Calu3 (cell line): ENCODE measurements around the gene PPP1R12B. TPM values are rescaled to one million over a fixed set of nuclear protein-coding genes. Genes with fewer than 3 reads are reported as not detected.

Experiments used
- BruUV-seq: library from RNA; stranded (reverse); fragments of 400-500 nt; replicated peaks from 2 replicates; lab custom pipeline; 2021; lab: Mats Ljungman, UMichigan
- CTCF ChIA-PET: fragments of 300-600 bp; sonication (Branson Sonifier 250); formaldehyde crosslinking; loops from one replicate; lab custom pipeline; 2022; ENCODE audit warnings: antibody characterized with exemption; lab: Charles Lee
- DNase-seq: peaks from one replicate; pipeline ENCODE4 v3.0.0; 2022
- H3K27ac Mint-ChIP-seq: one replicate; pipeline ENCODE4 v1.8.0; 2022; ENCODE audit warnings: mixed read lengths; ENCODE audit not compliant: unreplicated experiment
- H3K27me3 Mint-ChIP-seq: one replicate; pipeline ENCODE4 v1.8.0; 2022; ENCODE audit warnings: mixed read lengths; ENCODE audit not compliant: unreplicated experiment
- H3K36me3 Mint-ChIP-seq: one replicate; pipeline ENCODE4 v1.8.0; 2022; ENCODE audit warnings: mild to moderate bottlenecking, moderate library complexity, mixed read lengths; ENCODE audit not compliant: insufficient read depth, unreplicated experiment
- H3K4me1 Mint-ChIP-seq: one replicate; pipeline ENCODE4 v1.8.0; 2022; ENCODE audit warnings: mild to moderate bottlenecking, low read depth, mixed read lengths; ENCODE audit not compliant: unreplicated experiment
- H3K4me3 Mint-ChIP-seq: one replicate; pipeline ENCODE4 v1.8.0; 2022; ENCODE audit warnings: mild to moderate bottlenecking, low read depth, moderate library complexity, mixed read lengths; ENCODE audit not compliant: unreplicated experiment
- H3K9me3 Mint-ChIP-seq: one replicate; pipeline ENCODE4 v1.8.0; 2022; ENCODE audit warnings: low read depth, mixed read lengths; ENCODE audit not compliant: unreplicated experiment
- CTCF ChIP-seq: fragments of 200-600 bp; IDR thresholded peaks from one replicate; pipeline ENCODE4 v1.8.0; 2022; ENCODE audit warnings: antibody characterized with exemption; ENCODE audit not compliant: unreplicated experiment
- intact Hi-C: fragments of 100-400 bp; cut with micrococcal nuclease; formaldehyde crosslinking; loops from one replicate; pipeline ENCODE4 v1.10.0; 2022; ENCODE audit not compliant: unreplicated experiment
- total RNA-seq: library from RNA; stranded (reverse); gene quantifications from 2 replicates; pipeline ENCODE4 v1.2.3, GENCODE V29; 2022

The PPP1R12B gene
- total RNA-seq, 1 experiment from 2014 or later = 31.8 TPM

GRCh38 chr1:202561240-202561639 lies 212.7 kb downstream of the PPP1R12B start:
- H3K9me3 Mint-ChIP-seq = no peaks in the 10 kb centered on the region
- BruUV-seq = no TSS peak
- CTCF ChIA-PET = interaction anchor here (0.7 to 1.5 kb wide), 2 partner anchors 13 to 228 kb away, joined by 3 to 4 read pairs; no protein-coding TSS in a partner anchor
- no peak for DNase-seq
- no peaks in the 10 kb centered on the region for H3K4me1 Mint-ChIP-seq
- H3K4me3 Mint-ChIP-seq = no peak overlapping the region
- H3K27ac Mint-ChIP-seq = no peak overlapping the region
- TF ChIP-seq CTCF = no peak
- no peaks in the 10 kb centered on the region for H3K27me3 Mint-ChIP-seq
- intact Hi-C loops = no loop called here
- H3K36me3 Mint-ChIP-seq = no peaks in the 10 kb centered on the region

GRCh38 chr1:202561726-202562443 lies 213.4 kb downstream of the PPP1R12B start:
- CTCF ChIA-PET = interaction anchor here (0.6 to 1.5 kb wide), 4 partner anchors 12 to 64 kb away, joined by 3 to 8 read pairs (median 4); no protein-coding TSS in a partner anchor
- no peaks in the 10 kb centered on the region for H3K27me3 Mint-ChIP-seq
- no TSS peak for BruUV-seq
- DNase-seq = no peak
- H3K36me3 Mint-ChIP-seq = no peaks in the 10 kb centered on the region
- no peak overlapping the region for H3K27ac Mint-ChIP-seq
- no peaks in the 10 kb centered on the region for H3K4me1 Mint-ChIP-seq
- H3K9me3 Mint-ChIP-seq = no peaks in the 10 kb centered on the region
- intact Hi-C loops = loop anchor here (2.0 kb wide), 1 partner anchor 61 kb away; no protein-coding TSS in a partner anchor
- H3K4me3 Mint-ChIP-seq = no peak overlapping the region
- TF ChIP-seq CTCF = no peak

GRCh38 chr1:202562444-202563060 lies 214.1 kb downstream of the PPP1R12B start:
- H3K36me3 Mint-ChIP-seq = no peaks in the 10 kb centered on the region
- H3K27ac Mint-ChIP-seq = no peak overlapping the region
- no peak overlapping the region for H3K4me3 Mint-ChIP-seq
- H3K9me3 Mint-ChIP-seq = no peaks in the 10 kb centered on the region
- TF ChIP-seq CTCF = no peak
- intact Hi-C loops = loop anchor here (2.0 kb wide), 1 partner anchor 62 kb away; no protein-coding TSS in a partner anchor
- CTCF ChIA-PET = interaction anchor here (0.6 to 1.4 kb wide), 3 partner anchors 14 to 63 kb away, joined by 3 to 8 read pairs (median 4); no protein-coding TSS in a partner anchor
- H3K4me1 Mint-ChIP-seq = no peaks in the 10 kb centered on the region
- no peaks in the 10 kb centered on the region for H3K27me3 Mint-ChIP-seq
- BruUV-seq = no TSS peak
- DNase-seq = no peak

GRCh38 chr1:202563818-202564217 lies 215.3 kb downstream of the PPP1R12B start:
- BruUV-seq = no TSS peak
- Mint-ChIP-seq H3K4me3 (no peak overlapping the region), H3K4me1 (no peaks in the 10 kb centered on the region), H3K27me3 (no peaks in the 10 kb centered on the region), H3K9me3 (no peaks in the 10 kb centered on the region), H3K27ac (no peak overlapping the region), H3K36me3 (peaks cover 7% of the 10 kb centered on the region)
- CTCF ChIA-PET = interaction anchor here (0.7 kb wide), 1 partner anchor 135 kb away, joined by 4 read pairs; no protein-coding TSS in a partner anchor
- intact Hi-C loops = loop anchor here (2.0 kb wide), 1 partner anchor 63 kb away; no protein-coding TSS in a partner anchor
- DNase-seq = no peak
- TF ChIP-seq CTCF = no peak
